MM.1S (cell line): ENCODE measurements around the gene NRTN.

Experiments
- DNase-seq: peaks from one replicate; pipeline ENCODE4 v3.0.0-alpha.2; 2015
- H2AFZ ChIP-seq: fragments of 300-600 bp; sonication (generic); 2 replicates; pipeline ENCODE4 v1.6.0; 2016; ENCODE audit warnings: antibody characterized with exemption, low read length
- H3F3A ChIP-seq: fragments of 300-600 bp; sonication (generic); 2 replicates; pipeline ENCODE4 v1.6.1; 2016; ENCODE audit warnings: mild to moderate bottlenecking, antibody characterized with exemption, low read length, moderate library complexity, mixed read lengths; ENCODE audit not compliant: insufficient read depth
- H3K27ac ChIP-seq: fragments of 300-600 bp; sonication (generic); 2 replicates; pipeline ENCODE4 v1.5.1; 2016; ENCODE audit warnings: mild to moderate bottlenecking, low read length
- H3K27me3 ChIP-seq: fragments of 300-600 bp; sonication (generic); replicated peaks from 2 replicates; pipeline ENCODE4 v1.6.0; 2016; ENCODE audit warnings: low read length; ENCODE audit not compliant: insufficient read depth
- H3K36me3 ChIP-seq: fragments of 300-600 bp; sonication (generic); replicated peaks from 2 replicates; pipeline ENCODE4 v1.6.1; 2016; ENCODE audit warnings: mild to moderate bottlenecking, low read length, mixed read lengths; ENCODE audit not compliant: insufficient read depth
- H3K4me1 ChIP-seq: fragments of 300-600 bp; sonication (generic); 2 replicates; pipeline ENCODE4 v1.6.1; 2016; ENCODE audit warnings: low read length, mixed read lengths
- H3K4me2 ChIP-seq: fragments of 300-600 bp; sonication (generic); 2 replicates; pipeline ENCODE4 v1.6.0; 2016; ENCODE audit warnings: low read depth, low read length
- H3K4me3 ChIP-seq: fragments of 300-600 bp; sonication (generic); 2 replicates; pipeline ENCODE4 v1.5.1; 2016; ENCODE audit warnings: low read length, mixed read lengths
- H3K79me2 ChIP-seq: fragments of 300-600 bp; sonication (generic); 2 replicates; pipeline ENCODE4 v1.6.1; 2016; ENCODE audit warnings: mixed run types, low read length, mixed read lengths
- H3K9ac ChIP-seq: fragments of 300-600 bp; sonication (generic); 2 replicates; pipeline ENCODE4 v1.6.1; 2016; ENCODE audit warnings: low read length, mixed read lengths
- H3K9me2 ChIP-seq: fragments of 300-600 bp; sonication (generic); replicated peaks from 2 replicates; pipeline ENCODE4 v1.6.1; 2016; ENCODE audit warnings: mild to moderate bottlenecking, low read length, mixed read lengths; ENCODE audit not compliant: insufficient read depth
- H3K9me3 ChIP-seq: fragments of 300-600 bp; sonication (generic); replicated peaks from 2 replicates; pipeline ENCODE4 v1.6.1; 2016; ENCODE audit warnings: mild to moderate bottlenecking, low read length, mixed read lengths; ENCODE audit not compliant: insufficient read depth
- H4K20me1 ChIP-seq: fragments of 300-600 bp; sonication (generic); 2 replicates; pipeline ENCODE4 v1.6.1; 2016; ENCODE audit warnings: mild to moderate bottlenecking, low read length, moderate library complexity, mixed read lengths; ENCODE audit not compliant: insufficient read depth
- CTCF ChIP-seq: fragments of 300-600 bp; sonication (generic); IDR thresholded peaks from 2 replicates; pipeline ENCODE4 v1.5.1; 2016; ENCODE audit warnings: antibody characterized with exemption, low read length, mixed read lengths
- EZH2 ChIP-seq: fragments of 300-600 bp; sonication (generic); optimal IDR thresholded peaks from 2 replicates; pipeline ENCODE3; 2017; ENCODE audit warnings: low read depth, mild to moderate bottlenecking, antibody characterized with exemption, low read length, mixed read lengths
- EZH2phosphoT487 ChIP-seq: fragments of 300-600 bp; sonication (generic); IDR thresholded peaks from 2 replicates; pipeline ENCODE4 v1.6.1; 2018; ENCODE audit warnings: antibody characterized with exemption, low read length

Gene NRTN

GRCh38 chr19:5806905-5807304 is 2.0 kb downstream of the NRTN start:
- Histone ChIP-seq H3K27me3 (peaks cover 14% of the 10 kb centered on the region), H3K27ac (no peak overlapping the region), H3K79me2 (peaks cover 4% of the 10 kb centered on the region; the same call in 1 of the 2 replicates), H3F3A (0 out of 2 replicates have a peak, but pooled peaks cover 6% of the 10 kb centered on the region), H3K4me2 (no peak overlapping the region), H3K9me2 (no peaks in the 10 kb centered on the region), H3K36me3 (no peaks in the 10 kb centered on the region), H3K4me3 (no peak overlapping the region), H3K9ac (no peak overlapping the region), H2AFZ (no peak overlapping the region), H3K9me3 (no peaks in the 10 kb centered on the region), H3K4me1 (peaks cover 4% of the 10 kb centered on the region; the same call in 1 of the 2 replicates), H4K20me1 (no peaks in the 10 kb centered on the region; the same call in 1 of the 2 replicates)
- TF ChIP-seq CTCF = no peak
- TF ChIP-seq EZH2 = no peak
- TF ChIP-seq EZH2phosphoT487 = no peak
- no peak for DNase-seq

- peaks cover 4% of the 10 kb centered on the region; the same call in 1 of the 2 replicates for H3K79me2 ChIP-seq
- H3K4me3 ChIP-seq = no peak overlapping the region
- no peaks in the 10 kb centered on the region; the same call in 1 of the 2 replicates for H4K20me1 ChIP-seq
- H3K4me1 ChIP-seq = peaks cover 4% of the 10 kb centered on the region; the same call in 1 of the 2 replicates
- no peak overlapping the region for H3K27ac ChIP-seq
- H3K9ac ChIP-seq = no peak overlapping the region
- H3F3A ChIP-seq = 0 out of 2 replicates have a peak, but pooled peaks cover 6% of the 10 kb centered on the region
- H3K9me2 ChIP-seq = no peaks in the 10 kb centered on the region
- no peak for DNase-seq
- H3K4me2 ChIP-seq = no peak overlapping the region
- no peak overlapping the region for H2AFZ ChIP-seq
- TF ChIP-seq EZH2 (no peak), EZH2phosphoT487 (no peak), CTCF (no peak)
- H3K27me3 ChIP-seq = peaks cover 17% of the 10 kb centered on the region
- H3K9me3 ChIP-seq = no peaks in the 10 kb centered on the region
- H3K36me3 ChIP-seq = no peaks in the 10 kb centered on the region
Measured at GRCh38 chr19:5808120-5808816, 3.4 kb downstream of the NRTN start.

- DNase-seq = no peak
Measured at GRCh38 chr19:5809053-5809452, 4.2 kb downstream of the NRTN start.

More at GRCh38 chr19:5809053-5809452, 4.2 kb downstream of the NRTN start:
- no peaks in the 10 kb centered on the region; the same call in 1 of the 2 replicates for H4K20me1 ChIP-seq
- no peak overlapping the region for H3K4me2 ChIP-seq
- peaks cover 18% of the 10 kb centered on the region for H3K27me3 ChIP-seq
- TF ChIP-seq EZH2phosphoT487 (no peak), CTCF (no peak), EZH2 (no peak)
- 0 out of 2 replicates have a peak, but pooled peaks cover 6% of the 10 kb centered on the region for H3F3A ChIP-seq
- H2AFZ ChIP-seq = no peak overlapping the region
- H3K9me2 ChIP-seq = no peaks in the 10 kb centered on the region
- H3K36me3 ChIP-seq = no peaks in the 10 kb centered on the region
- no peak overlapping the region for H3K27ac ChIP-seq
- H3K9ac ChIP-seq = no peak overlapping the region
- H3K4me1 ChIP-seq = no peaks in the 10 kb centered on the region
- H3K9me3 ChIP-seq = no peaks in the 10 kb centered on the region
- peaks cover 4% of the 10 kb centered on the region; the same call in 1 of the 2 replicates for H3K79me2 ChIP-seq
- no peak overlapping the region for H3K4me3 ChIP-seq
